ENCODE data around the gene FAM240A. TPM values are rescaled to one million over a fixed set of nuclear protein-coding genes. Genes with fewer than 3 reads are reported as not detected.
"Not testable (repeated sequence)": the region's sequence is repeated elsewhere in the genome, so short reads cannot be mapped to it uniquely, and the experiment has no call there.

FAM240A gene
- polyA plus RNA-seq, 5 donors: not detected

DNA sequence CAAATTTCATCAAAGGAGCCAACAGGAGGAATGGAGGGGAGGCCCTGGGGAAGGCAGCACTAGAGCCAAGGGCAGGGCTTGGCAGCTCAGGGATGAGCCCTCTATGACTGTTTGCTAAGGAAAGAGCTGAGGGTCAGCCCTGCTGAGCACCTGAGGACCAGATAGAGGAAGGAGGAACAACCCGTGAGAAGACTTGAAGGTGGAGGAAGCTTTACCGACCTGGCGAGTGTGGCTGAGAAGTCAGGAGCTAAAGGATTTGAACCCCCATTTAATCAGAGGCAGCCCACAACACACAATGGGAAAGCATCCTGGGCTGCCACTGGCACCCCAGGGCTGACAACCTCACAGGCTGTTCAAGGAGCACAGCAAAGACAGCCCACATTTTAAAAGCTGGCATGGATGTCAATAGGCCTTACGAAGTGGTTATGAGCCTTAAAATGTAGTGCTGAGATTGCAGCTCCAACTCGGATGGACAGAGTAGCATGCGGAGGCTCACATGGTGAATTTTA lies 25.5 kb upstream of the FAM240A start:
- DNase-seq: no peak

DNA sequence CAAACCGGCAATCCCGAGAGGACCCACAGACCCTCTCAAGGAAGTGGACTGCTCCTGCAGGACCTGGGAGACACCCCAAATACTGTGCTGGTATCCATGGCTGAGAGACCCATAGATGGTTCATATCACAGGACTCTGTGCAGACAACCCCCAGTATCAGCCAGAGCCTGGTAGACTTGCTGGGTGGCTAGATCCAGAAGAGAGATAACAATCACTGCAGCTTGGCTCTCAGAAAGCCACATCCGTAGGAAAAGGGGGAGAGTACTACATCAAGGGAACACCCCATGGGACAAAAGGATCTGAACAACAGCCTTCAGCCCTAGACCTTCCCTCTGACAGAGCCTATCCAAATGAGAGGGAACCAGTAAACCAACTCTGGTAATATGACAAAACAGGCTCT lies 25.1 kb upstream of the FAM240A start:
- not testable (repeated sequence) for DNase-seq

DNA sequence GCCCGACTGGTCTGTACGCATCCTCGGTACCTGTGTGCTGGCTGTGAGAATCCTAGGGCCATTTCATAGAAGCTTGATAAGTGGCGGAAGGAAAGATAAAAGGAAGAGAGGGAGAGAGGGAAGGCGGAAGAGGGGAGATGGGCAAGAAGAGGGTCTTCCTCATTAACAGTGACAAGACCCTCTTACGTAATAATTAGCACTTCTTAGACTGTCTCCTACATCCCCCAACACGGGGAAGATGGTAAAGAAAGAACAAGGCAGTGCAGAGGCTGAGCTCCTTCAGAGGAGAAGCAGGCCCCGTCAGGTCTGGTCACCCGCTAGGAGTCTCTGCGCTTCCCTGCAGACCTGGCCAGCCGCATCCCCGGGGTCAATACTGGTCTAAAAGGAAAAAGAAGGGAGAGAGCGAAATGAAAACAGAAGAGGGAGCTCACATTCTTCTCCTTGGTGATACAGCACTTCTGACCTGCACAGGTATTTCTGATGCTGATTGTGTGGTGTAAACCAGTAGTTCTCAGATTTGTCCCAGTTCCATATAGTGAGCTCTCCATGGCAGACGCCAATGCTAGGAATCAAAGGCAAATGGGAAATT lies 19.0 kb upstream of the FAM240A start:
- no peak for DNase-seq

DNA sequence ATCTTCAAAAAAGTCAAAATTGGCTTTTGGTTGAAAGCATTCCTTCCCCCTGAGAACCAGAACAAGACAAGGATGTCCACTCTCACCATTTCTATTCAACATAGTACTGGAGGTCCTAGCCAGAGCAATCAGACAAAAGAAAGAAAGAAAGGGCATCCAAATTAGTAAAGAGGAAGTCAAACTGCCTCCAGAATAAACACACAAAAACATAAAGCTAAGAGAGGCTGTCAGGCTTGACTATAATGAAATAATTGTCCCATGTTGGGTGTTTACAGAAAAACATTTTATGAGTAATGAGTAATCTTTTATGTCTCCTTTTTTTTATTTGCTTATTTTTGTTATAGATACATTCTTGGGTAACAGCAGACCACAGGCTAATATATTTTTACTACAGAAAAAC lies 18.3 kb upstream of the FAM240A start:
- no peak for DNase-seq

DNA sequence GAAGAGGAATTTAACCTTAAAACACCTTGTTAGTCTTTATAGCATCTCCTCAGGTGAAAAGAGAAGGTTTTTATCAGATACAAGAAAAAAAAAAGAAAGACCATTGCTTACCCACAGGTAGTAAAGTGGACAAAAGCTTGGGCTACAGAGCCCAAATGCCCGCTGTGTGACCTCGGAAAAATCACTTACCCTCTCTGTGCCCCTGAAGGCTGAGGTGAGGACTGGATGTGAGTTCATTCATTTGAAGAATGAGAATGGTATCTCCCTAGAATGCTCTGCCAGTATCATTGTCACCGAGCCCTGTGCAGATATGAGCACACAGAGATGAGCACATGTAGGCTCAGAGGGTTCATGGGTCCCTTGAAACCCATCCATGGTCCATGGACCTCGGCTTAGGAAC lies 17.6 kb upstream of the FAM240A start:
- no peak for DNase-seq

GRCh38 chr3:46595819-46596314 lies 16.5 kb upstream of the FAM240A start:
- DNase-seq: no peak

GRCh38 chr3:46599590-46599989 lies 12.7 kb upstream of the FAM240A start:
- DNase-seq: no peak

GRCh38 chr3:46603446-46604046 lies 8.8 kb upstream of the FAM240A start:
- no peak for DNase-seq

DNA sequence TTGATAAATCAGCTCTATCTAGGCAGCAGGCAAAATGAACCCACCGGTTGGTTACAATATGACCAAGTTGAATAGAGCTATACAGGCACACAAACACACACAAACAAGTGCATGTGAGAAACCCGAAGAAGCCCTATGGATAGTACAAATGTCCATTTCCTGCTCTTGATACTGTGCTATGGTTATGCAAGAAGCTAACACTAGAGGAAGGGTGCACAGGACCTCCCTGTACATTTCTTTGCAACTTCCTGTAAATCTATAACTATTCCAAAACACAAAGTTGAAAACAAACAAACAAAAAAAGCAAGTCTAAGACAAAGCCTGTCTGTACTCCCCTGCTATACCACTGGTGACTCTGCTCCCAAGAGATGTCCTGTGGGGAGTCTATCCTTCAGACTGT lies 8.2 kb upstream of the FAM240A start:
- no peak for DNase-seq

DNA sequence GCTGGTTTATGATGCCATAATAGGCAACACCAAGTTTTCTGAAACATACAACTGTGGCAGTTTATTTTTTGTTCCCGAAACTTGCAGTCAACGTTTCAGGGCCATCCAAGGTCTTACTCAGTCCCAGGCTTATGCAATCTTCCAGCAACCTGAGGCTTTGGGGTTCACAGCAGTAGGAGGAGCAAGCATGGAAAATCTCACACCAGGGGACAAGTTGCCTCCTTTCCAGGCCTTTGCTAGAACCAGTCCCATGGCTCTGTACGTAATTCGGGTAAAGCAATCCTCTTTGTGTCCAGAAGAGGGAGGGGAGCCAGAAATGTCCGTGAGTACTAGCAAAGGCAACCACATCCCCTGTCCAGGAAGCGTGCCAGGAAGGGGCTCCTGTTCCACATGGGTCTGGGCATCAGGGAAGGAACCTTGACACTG lies 4.7 kb upstream of the FAM240A start:
- DNase-seq: no peak

GRCh38 chr3:46609212-46609721 lies 3.1 kb upstream of the FAM240A start:
- no peak for DNase-seq

DNA sequence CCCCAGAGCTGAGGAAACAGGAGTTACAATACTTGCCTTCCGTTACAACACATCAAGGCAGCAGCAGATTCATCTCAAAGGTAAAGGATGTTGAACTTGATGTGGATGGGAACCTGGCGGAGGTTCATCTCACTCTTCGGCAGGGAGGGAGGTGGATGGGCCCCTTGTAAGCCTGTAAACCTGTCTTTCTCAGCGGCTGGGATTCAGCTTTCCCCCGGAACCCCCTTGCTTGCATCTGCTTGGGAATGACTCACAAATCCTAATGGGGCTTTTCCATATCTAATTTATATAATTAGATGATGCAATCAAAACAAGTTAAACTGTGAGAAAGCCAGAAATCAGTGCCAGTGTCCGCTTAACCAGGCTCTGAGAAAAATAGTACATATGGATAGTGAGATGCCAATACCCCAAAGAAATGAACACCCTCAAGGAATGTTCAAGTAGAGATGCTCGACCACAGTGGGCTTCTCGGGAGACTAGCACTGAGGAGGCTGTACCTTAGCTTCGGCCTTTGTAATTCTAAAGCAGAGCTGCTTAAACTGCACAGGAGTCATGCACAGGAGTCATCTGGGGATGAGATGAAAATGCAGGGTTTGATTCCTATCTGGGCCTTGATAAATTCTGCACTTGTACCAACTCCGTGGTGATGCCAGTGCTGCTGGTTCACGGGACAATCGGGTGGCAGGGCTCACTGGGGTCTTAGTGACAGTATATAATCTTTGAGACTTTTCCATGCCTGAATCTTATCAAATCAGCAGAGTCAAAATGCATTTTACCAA lies 2.2 kb upstream of the FAM240A start:
- no peak for DNase-seq

GRCh38 chr3:46613313-46614005 lies 1.1 kb downstream of the FAM240A start:
- DNase-seq: no peak

GRCh38 chr3:46614431-46614830 lies 2.1 kb downstream of the FAM240A start:
- no peak for DNase-seq

GRCh38 chr3:46615050-46615775 lies 2.9 kb downstream of the FAM240A start:
- DNase-seq: no peak

- no peak for DNase-seq
Observed at GRCh38 chr3:46615976-46616375, 3.7 kb downstream of the FAM240A start.

DNA sequence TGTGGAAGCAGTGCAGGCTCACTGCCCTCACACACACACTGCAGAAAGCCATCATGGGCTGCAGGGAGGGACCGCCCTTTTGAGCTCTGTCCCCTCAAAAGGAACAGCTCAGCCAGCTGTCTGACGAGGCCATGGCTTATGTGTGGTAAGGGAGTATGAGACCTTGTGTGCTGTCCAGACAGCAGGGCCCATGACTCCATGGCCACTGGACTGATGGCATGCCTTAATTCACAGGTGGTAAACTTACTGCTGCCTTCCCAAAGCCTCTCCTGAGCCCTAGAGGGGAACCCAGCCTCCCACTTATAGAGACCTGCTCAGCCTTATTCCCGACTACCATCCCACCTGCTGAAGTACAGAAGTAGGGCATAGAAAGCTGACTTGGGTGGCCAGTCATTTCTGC lies 5.6 kb downstream of the FAM240A start:
- DNase-seq: no peak

GRCh38 chr3:46619845-46620778 lies 7.8 kb downstream of the FAM240A start:
- DNase-seq: no peak

GRCh38 chr3:46624533-46624932 lies 12.2 kb downstream of the FAM240A start:
- DNase-seq: no peak

DNA sequence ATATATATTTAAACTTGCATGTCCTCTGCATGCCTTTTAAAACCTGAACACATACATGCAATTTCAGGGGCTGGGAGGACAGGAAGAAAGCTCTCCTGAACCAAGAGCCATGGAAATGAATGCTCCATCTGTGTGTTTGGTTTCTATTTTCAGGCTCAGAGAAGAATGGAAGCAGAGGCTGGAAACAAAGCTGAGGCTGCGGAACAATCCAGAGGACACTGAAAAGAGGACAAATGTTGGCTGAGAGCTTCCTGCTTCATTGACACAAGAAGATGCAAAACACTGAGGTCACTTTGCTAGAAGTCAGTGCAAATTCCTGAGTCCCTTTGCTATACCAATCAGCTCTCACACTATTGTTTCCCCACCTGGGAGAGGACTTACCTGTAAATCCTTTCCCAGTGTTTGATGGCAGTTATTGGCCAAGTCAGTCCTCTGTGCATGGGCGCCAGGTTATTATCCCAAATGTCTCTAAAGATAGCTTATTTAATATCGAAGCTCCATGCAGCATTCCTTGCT lies 12.7 kb downstream of the FAM240A start:
- no peak for DNase-seq
